Testis (tissue), 2 donors: Measurements from ENCODE around the gene ABCB8.

Experiments
- POLR2A ChIP-seq: fragments of 450-650 bp; IDR thresholded peaks from one replicate; pipeline ENCODE4 v1.6.1; 2017; ENCODE audit warnings: antibody characterized with exemption, mild to moderate bottlenecking, moderate library complexity
- TF ChIP-seq, protein P1 (sequence below), 3 experiments: fragments of 450-650 bp in 2 of 3; fragments of 200-600 bp in 1 of 3; sonication (generic) in 1 of 3; IDR thresholded peaks; one replicate each; pipeline ENCODE4 v1.5.1; 2016 to 2019; ENCODE audit warnings: antibody characterized with exemption in 3 of 3, mild to moderate bottlenecking in 2 of 3, moderate library complexity in 1 of 3

DNA sequence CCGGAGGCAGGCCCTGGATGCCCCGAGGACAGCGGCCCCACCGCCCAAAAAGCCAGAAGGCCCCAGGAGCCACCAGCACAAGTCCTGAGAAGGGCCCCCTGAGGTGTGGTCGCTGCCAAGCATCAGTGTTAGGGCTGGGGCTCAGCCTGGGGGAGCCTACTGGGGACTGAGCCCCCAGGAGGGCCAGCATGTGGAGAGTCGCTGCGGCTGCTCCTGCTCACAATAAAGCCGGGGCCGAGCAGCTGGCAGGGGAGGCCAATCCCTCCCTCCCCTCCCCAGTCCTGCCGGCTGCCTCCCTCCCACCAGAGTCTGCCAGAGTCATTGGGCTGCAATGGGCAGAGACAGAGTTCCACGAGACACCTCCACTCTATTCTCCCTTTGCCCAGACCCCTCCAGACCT is 17.0 kb downstream of the ABCB8 start:
- TF ChIP-seq, protein P1, sequence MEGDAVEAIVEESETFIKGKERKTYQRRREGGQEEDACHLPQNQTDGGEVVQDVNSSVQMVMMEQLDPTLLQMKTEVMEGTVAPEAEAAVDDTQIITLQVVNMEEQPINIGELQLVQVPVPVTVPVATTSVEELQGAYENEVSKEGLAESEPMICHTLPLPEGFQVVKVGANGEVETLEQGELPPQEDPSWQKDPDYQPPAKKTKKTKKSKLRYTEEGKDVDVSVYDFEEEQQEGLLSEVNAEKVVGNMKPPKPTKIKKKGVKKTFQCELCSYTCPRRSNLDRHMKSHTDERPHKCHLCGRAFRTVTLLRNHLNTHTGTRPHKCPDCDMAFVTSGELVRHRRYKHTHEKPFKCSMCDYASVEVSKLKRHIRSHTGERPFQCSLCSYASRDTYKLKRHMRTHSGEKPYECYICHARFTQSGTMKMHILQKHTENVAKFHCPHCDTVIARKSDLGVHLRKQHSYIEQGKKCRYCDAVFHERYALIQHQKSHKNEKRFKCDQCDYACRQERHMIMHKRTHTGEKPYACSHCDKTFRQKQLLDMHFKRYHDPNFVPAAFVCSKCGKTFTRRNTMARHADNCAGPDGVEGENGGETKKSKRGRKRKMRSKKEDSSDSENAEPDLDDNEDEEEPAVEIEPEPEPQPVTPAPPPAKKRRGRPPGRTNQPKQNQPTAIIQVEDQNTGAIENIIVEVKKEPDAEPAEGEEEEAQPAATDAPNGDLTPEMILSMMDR (IDR thresholded peaks at IDR 0.05), result no peak
- no peak for TF ChIP-seq POLR2A
